Spleen (tissue), 7 donors: Measurements from ENCODE around the gene CSH1.

ENCODE experiments used
- CTCF ChIP-seq, 11 experiments: fragments of 200-600 bp in 7 of 11; fragments of 450-650 bp in 4 of 11; sonication (generic) in 4 of 11; IDR thresholded peaks in 8 of 11; conservative IDR thresholded peaks in 3 of 11; 1 replicate in 7 of 11; 2 replicates in 4 of 11; pipeline versions ENCODE4 v1.4.0 to v1.8.0; 2016 to 2021; ENCODE audit warnings: antibody characterized with exemption in 11 of 11, inconsistent platforms in 4 of 11, mild to moderate bottlenecking in 1 of 11
- POLR2A ChIP-seq, 3 donors: fragments of 450-650 bp; IDR thresholded peaks; one replicate each; pipeline ENCODE4 v1.5.1; 2017; ENCODE audit warnings: antibody characterized with exemption in 3 of 3, mild to moderate bottlenecking in 1 of 3
- donor health status: DM: no; HTN: no; CAD: no; lungs with moderate emphysema.
- donor health status: DM: no; HTN: no; CAD: no.
- donor health status: DM: no; HTN: no; CAD: no.

- TF ChIP-seq CTCF (IDR thresholded peaks at IDR 0.05 in 8 of 11, conservative IDR thresholded peaks at IDR 0.05 in 3 of 11) (no peak), POLR2A (IDR thresholded peaks at IDR 0.05) (no peak)
Measured at GRCh38 chr17:63927464-63928171, 31.2 kb upstream of the CSH1 start.
